Measurements from ENCODE around the gene WDR93. TPM values are rescaled to one million over a fixed set of nuclear protein-coding genes. Genes with fewer than 3 reads are reported as not detected.

WDR93 gene
- total and polyA plus RNA-seq, 2 donors (not counting 1 experiment from before 2014, with no cell fraction given) = 0.12 TPM; not detected in 1

DNA sequence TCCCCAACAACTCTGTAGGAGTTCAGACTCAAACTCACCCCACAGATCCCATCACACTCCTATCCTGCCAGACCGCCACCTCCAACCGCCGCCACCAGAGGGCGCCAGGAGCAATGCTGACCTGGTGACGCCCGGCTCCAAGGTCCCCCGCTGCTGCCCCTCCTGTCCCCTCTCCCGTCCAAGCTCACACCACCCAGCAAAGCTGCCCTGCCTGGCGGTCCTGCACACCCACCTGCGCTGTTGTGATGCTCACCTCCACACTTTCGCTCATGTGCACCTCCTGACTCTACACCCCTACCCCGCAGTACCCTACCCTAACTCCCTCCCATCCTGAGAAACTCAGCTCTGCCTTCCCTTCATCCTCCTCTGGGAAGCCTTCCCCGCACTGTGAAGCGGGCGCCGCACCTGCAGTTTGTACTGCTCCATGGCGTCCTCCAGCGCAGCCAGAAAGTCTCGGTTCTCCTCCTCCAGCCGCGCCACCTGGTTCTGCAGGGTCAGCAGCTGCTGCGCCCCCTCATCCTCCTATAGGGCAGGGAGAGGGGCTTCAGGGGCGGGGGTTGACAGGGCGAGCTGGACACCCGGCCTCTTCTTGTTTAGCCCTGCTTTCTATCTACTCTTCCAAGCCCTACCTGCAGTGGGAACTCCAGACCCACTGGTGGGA, 43.3 kb upstream of the WDR93 start:
- Histone ChIP-seq H2AFZ (ENCODE audit: insufficient read depth, low read depth, low read length, poor library complexity, severe bottlenecking) (no peak overlapping the region), H3K36me3 (replicated peaks in 1 of 2; ENCODE audit: control extremely low read depth in 1 of 2, control insufficient read depth in 1 of 2, extremely low read depth in 1 of 2, insufficient read depth in 2 of 2, low read length in 1 of 2) (no peaks in the 10 kb centered on the region), H3K27me3 (replicated peaks in 1 of 4; ENCODE audit: control extremely low read depth in 1 of 4, control insufficient read depth in 3 of 4, insufficient read depth in 4 of 4, low read length in 3 of 4) (peaks cover 0 to 3% (median 0%) of the 10 kb centered on the region in 4 experiments), H3K79me2 (ENCODE audit: control insufficient read depth, insufficient read depth, low read length) (no peaks in the 10 kb centered on the region), H4K20me1 (ENCODE audit: control insufficient read depth, insufficient read depth, low read length, poor library complexity, severe bottlenecking) (no peaks in the 10 kb centered on the region), H3K27ac (ENCODE audit: low read length in 2 of 2) (no peak overlapping the region), H3K4me2 (replicated peaks; ENCODE audit: low read depth, low read length, poor library complexity, severe bottlenecking) (no peak overlapping the region), H3K4me3 (ENCODE audit: control extremely low read depth in 1 of 5, extremely low read depth in 1 of 5, insufficient read depth in 1 of 5, low read depth in 2 of 5, low read length in 4 of 5) (no peak overlapping the region), H3K4me1 (ENCODE audit: control insufficient read depth in 2 of 2, insufficient read depth in 2 of 2, low read length in 2 of 2) (no peaks in the 10 kb centered on the region), H3K9me3 (ENCODE audit: control extremely low read depth in 1 of 3, control insufficient read depth in 2 of 3, insufficient read depth in 1 of 3, low read length in 2 of 3) (peaks cover 0 to 15% (median 0%) of the 10 kb centered on the region in 3 donors), H3K9ac (ENCODE audit: low read length) (no peak overlapping the region)
- H3K27me3 Mint-ChIP-seq = no peaks in the 10 kb centered on the region
- ChIA-PET CTCF (interaction anchor here (1.1 to 1.2 kb wide), 2 partner anchors 20 to 440 kb away, joined by 3 read pairs; no protein-coding TSS in a partner anchor), POLR2A (no interaction called here)
- H3K9me3 Mint-ChIP-seq (ENCODE audit: insufficient read depth) = no peaks in the 10 kb centered on the region
- no peak for ATAC-seq (ENCODE audit: low read depth)
- peak; percentile 53 for DNase-seq
- no peak for TF ChIP-seq EZH2 (IDR thresholded peaks at IDR 0.05; ENCODE audit: borderline replicate concordance, insufficient read depth, low read depth, low read length, poor library complexity, severe bottlenecking)
- TF ChIP-seq, protein P1, sequence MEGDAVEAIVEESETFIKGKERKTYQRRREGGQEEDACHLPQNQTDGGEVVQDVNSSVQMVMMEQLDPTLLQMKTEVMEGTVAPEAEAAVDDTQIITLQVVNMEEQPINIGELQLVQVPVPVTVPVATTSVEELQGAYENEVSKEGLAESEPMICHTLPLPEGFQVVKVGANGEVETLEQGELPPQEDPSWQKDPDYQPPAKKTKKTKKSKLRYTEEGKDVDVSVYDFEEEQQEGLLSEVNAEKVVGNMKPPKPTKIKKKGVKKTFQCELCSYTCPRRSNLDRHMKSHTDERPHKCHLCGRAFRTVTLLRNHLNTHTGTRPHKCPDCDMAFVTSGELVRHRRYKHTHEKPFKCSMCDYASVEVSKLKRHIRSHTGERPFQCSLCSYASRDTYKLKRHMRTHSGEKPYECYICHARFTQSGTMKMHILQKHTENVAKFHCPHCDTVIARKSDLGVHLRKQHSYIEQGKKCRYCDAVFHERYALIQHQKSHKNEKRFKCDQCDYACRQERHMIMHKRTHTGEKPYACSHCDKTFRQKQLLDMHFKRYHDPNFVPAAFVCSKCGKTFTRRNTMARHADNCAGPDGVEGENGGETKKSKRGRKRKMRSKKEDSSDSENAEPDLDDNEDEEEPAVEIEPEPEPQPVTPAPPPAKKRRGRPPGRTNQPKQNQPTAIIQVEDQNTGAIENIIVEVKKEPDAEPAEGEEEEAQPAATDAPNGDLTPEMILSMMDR (IDR thresholded peaks at IDR 0.05) = peak; percentile 70
- intact Hi-C loops (cut with micrococcal nuclease) = no loop called here
- H3K4me1 Mint-ChIP-seq = peaks cover 2% of the 10 kb centered on the region
- 53% methylated on average over 21 of the region's 25 CpGs for WGBS (ENCODE audit: insufficient coverage)
- H3K4me3 Mint-ChIP-seq = no peak overlapping the region
- H3K27ac Mint-ChIP-seq = no peak overlapping the region
